Vagina (tissue), 2 donors: ENCODE measurements around the gene TTBK1. TPM values are rescaled to one million over a fixed set of nuclear protein-coding genes. Genes with fewer than 3 reads are reported as not detected.
A peak's percentile ranks its signal among the peaks of the same experiment; 100 is the strongest.

Source experiments
- DNase-seq, 2 donors: peaks; one replicate each; pipeline ENCODE4 v3.0.0-alpha.2; 2017; ENCODE audit errors: extremely low spot score in 2 of 2
- H3K27ac ChIP-seq: fragments of 200-600 bp; sonication (generic); one replicate; pipeline ENCODE4 v1.5.1; 2019
- H3K27me3 ChIP-seq: fragments of 200-600 bp; sonication (generic); one replicate; pipeline ENCODE4 v1.5.1; 2019
- H3K36me3 ChIP-seq, 2 donors: fragments of 200-600 bp; sonication (generic); one replicate each; pipeline ENCODE4 v1.5.1; 2017 to 2019
- H3K4me1 ChIP-seq: fragments of 200-600 bp; sonication (generic); one replicate; pipeline ENCODE4 v1.5.1; 2019
- H3K4me3 ChIP-seq, 2 donors: fragments of 200-600 bp; sonication (generic); 1 replicate in 1 of 2; 2 replicates in 1 of 2; pipeline ENCODE4 v1.5.1; 2016 to 2019
- H3K9me3 ChIP-seq: fragments of 200-600 bp; sonication (generic); one replicate; pipeline ENCODE4 v1.5.1; 2019
- CTCF ChIP-seq, 3 experiments: fragments of 450-650 bp in 2 of 3; fragments of 200-600 bp in 1 of 3; sonication (generic) in 1 of 3; IDR thresholded peaks; one replicate each; pipeline ENCODE4 v1.5.1; 2017 to 2019; ENCODE audit warnings: antibody characterized with exemption in 3 of 3, mild to moderate bottlenecking in 2 of 3, moderate library complexity in 2 of 3
- POLR2A ChIP-seq, 2 donors: fragments of 450-650 bp; IDR thresholded peaks; one replicate each; pipeline ENCODE4 v1.6.1; 2017; ENCODE audit warnings: antibody characterized with exemption in 2 of 2, mild to moderate bottlenecking in 2 of 2, moderate library complexity in 2 of 2
- POLR2AphosphoS5 ChIP-seq, 2 donors: sonication (generic); formaldehyde crosslinking; IDR thresholded peaks; one replicate each; pipeline ENCODE4 v1.9.0; 2017; ENCODE audit warnings: antibody characterized with exemption in 2 of 2, mild to moderate bottlenecking in 2 of 2, low read depth in 1 of 2; ENCODE audit not compliant: insufficient read depth in 1 of 2
- intact Hi-C: fragments of 100-400 bp; cut with DNase I; formaldehyde crosslinking; loops from one replicate; pipeline ENCODE4 v1.15.1; 2023
- total RNA-seq: library from RNA; depleted of rRNA; stranded (reverse); fragments of >200 nt; gene quantifications from one replicate; pipeline ENCODE4 v1.2.3, GENCODE V29; 2016

Gene TTBK1
- total RNA-seq, 1 donor from 2014 or later: not detected

- TF ChIP-seq POLR2AphosphoS5 (IDR thresholded peaks at IDR 0.05; ENCODE audit: insufficient read depth in 1 of 2, low read depth in 1 of 2): no peak
- TF ChIP-seq CTCF (IDR thresholded peaks at IDR 0.05): no peak
- no peak for TF ChIP-seq POLR2A (IDR thresholded peaks at IDR 0.05)
- H3K4me3 ChIP-seq: no peak overlapping the region
- intact Hi-C loops: no loop called here
- DNase-seq: peak in 1 of 2 donors; percentile 70
- no peaks in the 10 kb centered on the region for H3K36me3 ChIP-seq
- H3K27ac ChIP-seq: no peak overlapping the region
- no peaks in the 10 kb centered on the region for H3K9me3 ChIP-seq
- H3K4me1 ChIP-seq: peaks cover 11% of the 10 kb centered on the region
- H3K27me3 ChIP-seq: no peaks in the 10 kb centered on the region
Measured at GRCh38 chr6:43303751-43304331, 60.6 kb downstream of the TTBK1 start.

GRCh38 chr6:43304361-43304760 is 61.1 kb downstream of the TTBK1 start:
- H3K9me3 ChIP-seq: no peaks in the 10 kb centered on the region
- H3K4me3 ChIP-seq: no peak overlapping the region
- H3K27ac ChIP-seq: no peak overlapping the region
- peaks cover 14% of the 10 kb centered on the region for H3K4me1 ChIP-seq
- DNase-seq: peak in 1 of 2 donors; percentile 29
- no peaks in the 10 kb centered on the region for H3K27me3 ChIP-seq
- no peaks in the 10 kb centered on the region for H3K36me3 ChIP-seq
- intact Hi-C loops: no loop called here
- TF ChIP-seq POLR2AphosphoS5 (IDR thresholded peaks at IDR 0.05; ENCODE audit: insufficient read depth in 1 of 2, low read depth in 1 of 2) (no peak), POLR2A (IDR thresholded peaks at IDR 0.05) (no peak), CTCF (IDR thresholded peaks at IDR 0.05) (no peak)

- no peaks in the 10 kb centered on the region for H3K27me3 ChIP-seq
- no peaks in the 10 kb centered on the region for H3K9me3 ChIP-seq
- TF ChIP-seq CTCF (IDR thresholded peaks at IDR 0.05): no peak
- TF ChIP-seq POLR2AphosphoS5 (IDR thresholded peaks at IDR 0.05; ENCODE audit: insufficient read depth in 1 of 2, low read depth in 1 of 2): no peak
- no peak for TF ChIP-seq POLR2A (IDR thresholded peaks at IDR 0.05)
- peaks cover 14% of the 10 kb centered on the region for H3K4me1 ChIP-seq
- H3K36me3 ChIP-seq: no peaks in the 10 kb centered on the region
- intact Hi-C loops: no loop called here
- no peak overlapping the region for H3K27ac ChIP-seq
- no peak overlapping the region for H3K4me3 ChIP-seq
- DNase-seq: no peak
Measured at GRCh38 chr6:43304882-43305281, 61.6 kb downstream of the TTBK1 start.

GRCh38 chr6:43306086-43306485 is 62.8 kb downstream of the TTBK1 start:
- TF ChIP-seq CTCF (IDR thresholded peaks at IDR 0.05): no peak
- no peak overlapping the region for H3K27ac ChIP-seq
- intact Hi-C loops: no loop called here
- no peaks in the 10 kb centered on the region for H3K27me3 ChIP-seq
- H3K36me3 ChIP-seq: no peaks in the 10 kb centered on the region
- H3K9me3 ChIP-seq: no peaks in the 10 kb centered on the region
- peaks cover 14% of the 10 kb centered on the region for H3K4me1 ChIP-seq
- no peak for DNase-seq
- H3K4me3 ChIP-seq: no peak overlapping the region

- H3K27me3 ChIP-seq: no peaks in the 10 kb centered on the region
- no peaks in the 10 kb centered on the region for H3K36me3 ChIP-seq
- no peak overlapping the region for H3K27ac ChIP-seq
- no peaks in the 10 kb centered on the region for H3K9me3 ChIP-seq
- DNase-seq: no peak
- peaks cover 14% of the 10 kb centered on the region for H3K4me1 ChIP-seq
- H3K4me3 ChIP-seq: no peak overlapping the region
- no peak for TF ChIP-seq POLR2AphosphoS5 (IDR thresholded peaks at IDR 0.05; ENCODE audit: insufficient read depth in 1 of 2, low read depth in 1 of 2)
- TF ChIP-seq POLR2A (IDR thresholded peaks at IDR 0.05): no peak
- TF ChIP-seq CTCF (IDR thresholded peaks at IDR 0.05): no peak
- intact Hi-C loops: no loop called here
Measured at GRCh38 chr6:43307451-43308100, 64.3 kb downstream of the TTBK1 start.
